HFFc6 (cell line): ENCODE measurements around the gene MGAT5. TPM values are rescaled to one million over a fixed set of nuclear protein-coding genes. Genes with fewer than 3 reads are reported as not detected.

Experiments used
- DNase-seq: peaks from one replicate; pipeline ENCODE4 v3.0.0-alpha.2; 2018
- H3K27ac Mint-ChIP-seq: 2 replicates; pipeline ENCODE4 v1.8.0; 2020; ENCODE audit warnings: mild to moderate bottlenecking, mixed read lengths
- H3K27me3 Mint-ChIP-seq: 2 replicates; pipeline ENCODE4 v1.8.0; 2021; ENCODE audit warnings: mild to moderate bottlenecking, moderate library complexity, mixed read lengths; ENCODE audit not compliant: insufficient read depth
- H3K36me3 Mint-ChIP-seq: 2 replicates; pipeline ENCODE4 v1.8.0; 2021; ENCODE audit warnings: low read depth, mixed read lengths
- H3K4me1 Mint-ChIP-seq: 2 replicates; pipeline ENCODE4 v1.8.0; 2020; ENCODE audit warnings: low read depth, mixed read lengths
- H3K4me3 Mint-ChIP-seq: 2 replicates; pipeline ENCODE4 v1.8.0; 2020; ENCODE audit warnings: mild to moderate bottlenecking, moderate library complexity, mixed read lengths
- H3K9me3 Mint-ChIP-seq: 2 replicates; pipeline ENCODE4 v1.8.0; 2020; ENCODE audit warnings: mild to moderate bottlenecking, mixed read lengths
- total RNA-seq, 6 experiments: library from RNA; stranded (reverse); fragmentation: NEBNext Ultra II Directional; extraction: Animal tissue kit (Norgen Biotek cat#: 25700); gene quantifications; 2 replicates in 1 of 6; 3 replicates in 5 of 6; pipeline ENCODE4 v1.2.3, GENCODE V29; 2021
- TF ChIP-seq, protein P1 (sequence below): fragments of 200-600 bp; sonication (generic); IDR thresholded peaks from 2 replicates; pipeline ENCODE4 v1.5.0; 2021; ENCODE audit warnings: antibody characterized with exemption, mild to moderate bottlenecking

MGAT5 gene
- total RNA-seq, 6 experiments from 2014 or later: 104 to 129 (median 113) TPM

DNA sequence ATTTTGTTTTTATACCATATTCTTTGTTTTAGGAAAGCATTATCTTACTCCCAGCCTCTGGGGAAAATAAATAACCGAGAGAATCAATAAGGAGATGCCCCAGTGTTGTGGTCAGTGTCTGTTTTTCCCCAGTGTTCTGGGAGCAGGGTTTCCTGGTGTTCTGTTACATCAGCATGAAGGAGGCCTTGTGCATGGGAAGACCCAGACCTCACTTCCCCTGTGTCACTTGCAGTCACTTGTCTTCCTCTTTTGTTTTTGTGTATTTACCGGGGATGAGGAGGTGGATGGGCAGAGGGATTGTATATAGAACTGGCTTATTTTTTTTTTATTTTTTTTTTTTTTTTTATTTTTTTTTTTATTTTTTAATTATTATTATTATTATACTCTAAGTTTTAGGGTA, 45.0 kb upstream of the MGAT5 start:
- H3K36me3 Mint-ChIP-seq: no peaks in the 10 kb centered on the region
- H3K4me1 Mint-ChIP-seq: no peaks in the 10 kb centered on the region
- no peak overlapping the region for H3K27ac Mint-ChIP-seq
- no peaks in the 10 kb centered on the region for H3K27me3 Mint-ChIP-seq
- DNase-seq: no peak
- no peak overlapping the region for H3K4me3 Mint-ChIP-seq
- TF ChIP-seq, protein P1, sequence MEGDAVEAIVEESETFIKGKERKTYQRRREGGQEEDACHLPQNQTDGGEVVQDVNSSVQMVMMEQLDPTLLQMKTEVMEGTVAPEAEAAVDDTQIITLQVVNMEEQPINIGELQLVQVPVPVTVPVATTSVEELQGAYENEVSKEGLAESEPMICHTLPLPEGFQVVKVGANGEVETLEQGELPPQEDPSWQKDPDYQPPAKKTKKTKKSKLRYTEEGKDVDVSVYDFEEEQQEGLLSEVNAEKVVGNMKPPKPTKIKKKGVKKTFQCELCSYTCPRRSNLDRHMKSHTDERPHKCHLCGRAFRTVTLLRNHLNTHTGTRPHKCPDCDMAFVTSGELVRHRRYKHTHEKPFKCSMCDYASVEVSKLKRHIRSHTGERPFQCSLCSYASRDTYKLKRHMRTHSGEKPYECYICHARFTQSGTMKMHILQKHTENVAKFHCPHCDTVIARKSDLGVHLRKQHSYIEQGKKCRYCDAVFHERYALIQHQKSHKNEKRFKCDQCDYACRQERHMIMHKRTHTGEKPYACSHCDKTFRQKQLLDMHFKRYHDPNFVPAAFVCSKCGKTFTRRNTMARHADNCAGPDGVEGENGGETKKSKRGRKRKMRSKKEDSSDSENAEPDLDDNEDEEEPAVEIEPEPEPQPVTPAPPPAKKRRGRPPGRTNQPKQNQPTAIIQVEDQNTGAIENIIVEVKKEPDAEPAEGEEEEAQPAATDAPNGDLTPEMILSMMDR: no peak
- no peaks in the 10 kb centered on the region for H3K9me3 Mint-ChIP-seq

DNA sequence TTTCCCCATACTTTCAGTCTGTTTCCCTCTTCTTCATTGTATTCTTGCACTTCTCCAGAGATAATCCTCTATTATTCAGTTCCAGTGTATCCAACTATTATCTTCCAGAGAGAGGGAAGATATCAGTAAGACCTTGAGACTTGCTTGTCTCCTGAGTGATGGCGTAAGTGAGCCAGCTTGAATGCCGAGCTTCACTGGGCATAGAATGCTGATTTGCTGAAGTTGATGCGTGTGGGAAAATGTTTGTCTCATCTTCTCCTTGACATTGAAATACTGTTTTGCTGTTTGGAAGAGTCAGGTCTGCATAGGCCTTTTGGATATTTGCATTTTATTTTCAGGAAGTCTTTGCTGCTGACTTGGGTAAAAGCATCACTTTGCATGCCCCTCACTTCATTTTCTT, 41.1 kb upstream of the MGAT5 start:
- Mint-ChIP-seq H3K4me1 (peaks cover 3% of the 10 kb centered on the region), H3K9me3 (no peaks in the 10 kb centered on the region), H3K36me3 (peaks cover 11% of the 10 kb centered on the region), H3K27me3 (no peaks in the 10 kb centered on the region; the same call in 1 of the 2 replicates), H3K27ac (no peak overlapping the region), H3K4me3 (no peak overlapping the region)
- DNase-seq: no peak
- TF ChIP-seq, protein P1: no peak

DNA sequence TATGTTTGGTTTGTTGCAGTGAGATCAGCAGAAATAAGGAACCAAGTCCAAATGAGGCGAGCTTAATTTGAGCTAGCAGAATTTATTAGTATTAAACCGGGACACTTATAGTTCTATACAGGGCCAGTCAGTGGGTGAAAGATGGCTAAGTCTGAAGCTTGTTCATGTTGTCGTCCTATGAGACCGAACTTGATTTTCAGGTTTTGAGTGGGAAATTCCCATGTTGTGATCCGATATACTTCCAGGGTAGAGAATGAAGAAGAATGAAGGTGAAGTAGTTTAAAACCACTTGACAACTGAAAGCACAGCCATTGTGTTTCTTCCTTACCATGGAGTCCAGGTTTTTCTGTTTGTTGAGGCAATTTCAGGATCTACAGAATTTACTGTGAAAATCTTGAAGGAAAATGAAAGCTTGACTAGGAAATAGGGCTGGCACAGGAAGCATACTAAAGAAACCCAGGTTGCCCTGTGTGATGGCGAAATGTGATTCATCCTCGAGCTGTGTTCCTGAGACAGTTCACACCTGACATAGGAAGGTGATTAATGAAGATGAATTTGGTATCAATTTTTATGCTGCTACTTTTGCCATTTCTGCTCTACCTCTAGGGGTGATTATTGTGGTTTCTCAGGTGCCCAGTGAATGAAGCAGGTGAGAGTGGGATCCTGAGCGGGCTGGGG, 37.6 kb upstream of the MGAT5 start:
- no peak overlapping the region for H3K27ac Mint-ChIP-seq
- DNase-seq: no peak
- H3K9me3 Mint-ChIP-seq: no peaks in the 10 kb centered on the region
- peaks cover 11% of the 10 kb centered on the region for H3K36me3 Mint-ChIP-seq
- TF ChIP-seq, protein P1: no peak
- no peak overlapping the region for H3K4me3 Mint-ChIP-seq
- no peaks in the 10 kb centered on the region; the same call in 1 of the 2 replicates for H3K27me3 Mint-ChIP-seq
- H3K4me1 Mint-ChIP-seq: peaks cover 31% of the 10 kb centered on the region

DNA sequence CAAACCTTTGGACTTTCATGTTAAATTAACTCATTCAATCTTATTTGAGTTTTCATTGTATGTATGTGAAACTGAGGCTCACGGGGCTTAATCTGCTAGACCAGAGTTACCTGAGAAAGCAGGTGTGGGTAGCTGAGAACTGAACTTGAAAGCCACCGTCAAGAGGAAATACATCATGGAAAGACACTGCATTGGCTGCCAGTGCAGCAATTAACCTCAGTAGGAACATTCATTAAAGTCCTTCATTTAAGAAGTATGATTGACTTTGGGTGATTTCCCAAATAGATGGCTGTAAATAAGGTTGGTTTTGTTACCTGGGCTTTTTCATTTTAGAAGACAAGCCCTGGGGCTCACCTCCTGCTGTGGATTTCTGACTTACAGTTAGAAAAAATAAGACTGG, 36.5 kb upstream of the MGAT5 start:
- Mint-ChIP-seq H3K27ac (no peak overlapping the region), H3K4me3 (no peak overlapping the region), H3K4me1 (peaks cover 31% of the 10 kb centered on the region), H3K9me3 (no peaks in the 10 kb centered on the region), H3K27me3 (no peaks in the 10 kb centered on the region; the same call in 1 of the 2 replicates), H3K36me3 (peaks cover 11% of the 10 kb centered on the region)
- no peak for DNase-seq
- TF ChIP-seq, protein P1: no peak

DNA sequence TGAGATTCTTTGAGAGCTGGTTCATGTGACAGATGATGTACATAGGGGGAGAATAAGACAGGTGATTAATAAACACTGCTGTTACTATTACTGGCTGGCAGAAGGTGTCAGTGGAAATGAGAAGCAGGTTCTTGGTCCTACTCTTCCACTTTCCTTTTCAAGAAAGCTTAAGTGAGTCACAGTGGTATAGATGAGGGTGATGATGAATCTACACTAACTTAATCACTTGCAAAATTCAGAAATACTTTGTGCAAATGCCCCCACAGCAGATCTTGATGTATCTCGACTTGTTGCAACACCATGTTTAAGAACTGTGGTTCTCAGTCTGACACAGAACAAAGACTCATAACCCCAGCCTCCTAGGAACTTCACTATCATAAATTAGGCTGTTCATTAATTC, 35.9 kb upstream of the MGAT5 start:
- Mint-ChIP-seq H3K36me3 (peaks cover 11% of the 10 kb centered on the region), H3K27me3 (no peaks in the 10 kb centered on the region; the same call in 1 of the 2 replicates), H3K4me3 (no peak overlapping the region), H3K4me1 (peaks cover 31% of the 10 kb centered on the region), H3K27ac (no peak overlapping the region), H3K9me3 (no peaks in the 10 kb centered on the region)
- TF ChIP-seq, protein P1: no peak
- DNase-seq: no peak
